HG02763 (cell line): ENCODE measurements around the gene SF3B4.
"Not testable (repeated sequence)": the region's sequence is repeated elsewhere in the genome, so short reads cannot be mapped to it uniquely, and the experiment has no call there.

Source experiments
- ATAC-seq: cut with Tn5 transposase; IDR thresholded peaks from one replicate; pipeline ENCODE4 v1.9.1; 2021; ENCODE audit warnings: mild to moderate bottlenecking, moderate library complexity; ENCODE audit not compliant: unreplicated experiment

Gene SF3B4

GRCh38 chr1:149888999-149889289 is 38.7 kb downstream of the SF3B4 start:
- no peak for ATAC-seq

- no peak for ATAC-seq
Observed at GRCh38 chr1:149888247-149888998, 39.2 kb downstream of the SF3B4 start.

- peak; percentile 43 for ATAC-seq
Observed at GRCh38 chr1:149887456-149888246, 40.0 kb downstream of the SF3B4 start.

- ATAC-seq, result not testable (repeated sequence)
Observed at GRCh38 chr1:149887196-149887455, 40.5 kb downstream of the SF3B4 start.

- ATAC-seq, result peak; percentile 59
Observed at GRCh38 chr1:149886396-149887195, 41.0 kb downstream of the SF3B4 start.

- not testable (repeated sequence) for ATAC-seq
Observed at GRCh38 chr1:149886121-149886395, 41.5 kb downstream of the SF3B4 start.

GRCh38 chr1:149885339-149886120 is 42.1 kb downstream of the SF3B4 start:
- no peak for ATAC-seq

GRCh38 chr1:149884433-149885338 is 42.9 kb downstream of the SF3B4 start:
- no peak for ATAC-seq

- ATAC-seq, result no peak
Observed at GRCh38 chr1:149883598-149884247, 43.9 kb downstream of the SF3B4 start.

- ATAC-seq, result no peak
Observed at GRCh38 chr1:149881876-149882275, 45.7 kb downstream of the SF3B4 start.

GRCh38 chr1:149879556-149879955 is 48.0 kb downstream of the SF3B4 start:
- no peak for ATAC-seq

GRCh38 chr1:149877211-149877946 is 50.2 kb downstream of the SF3B4 start:
- no peak for ATAC-seq
